H4 (cell line): ENCODE data around the gene TUBG2. TPM values are rescaled to one million over a fixed set of nuclear protein-coding genes. Genes with fewer than 3 reads are reported as not detected.

ENCODE experiments used
- DNase-seq: peaks from one replicate; pipeline ENCODE4 v3.0.0-alpha.2; 2015; ENCODE audit warnings: low spot score
- total RNA-seq: library from RNA; depleted of rRNA; stranded (reverse); fragments of >200 nt; shearing (Covaris generic); gene quantifications from 2 replicates; pipeline ENCODE4 v1.2.3, GENCODE V29; 2014; rRNA removed

The TUBG2 gene
- total RNA-seq, 1 experiment from 2014 or later, result 5.5 TPM

- DNase-seq, result no peak
These were observed 36.4 kb downstream of the TUBG2 start for GRCh38 chr17:42695500-42695899.

- DNase-seq, result no peak
These were observed 38.2 kb downstream of the TUBG2 start for GRCh38 chr17:42697108-42697811.

GRCh38 chr17:42698736-42699414 lies 39.8 kb downstream of the TUBG2 start:
- no peak for DNase-seq

GRCh38 chr17:42699415-42699740 lies 40.3 kb downstream of the TUBG2 start:
- DNase-seq, result no peak

- no peak for DNase-seq
These were observed 41.7 kb downstream of the TUBG2 start for GRCh38 chr17:42700586-42701289.

GRCh38 chr17:42702446-42702845 lies 43.4 kb downstream of the TUBG2 start:
- DNase-seq, result no peak

GRCh38 chr17:42704490-42704836 lies 45.4 kb downstream of the TUBG2 start:
- no peak for DNase-seq

- no peak for DNase-seq
These were observed 45.9 kb downstream of the TUBG2 start for GRCh38 chr17:42704837-42705494.

GRCh38 chr17:42706732-42707131 lies 47.6 kb downstream of the TUBG2 start:
- DNase-seq, result no peak

GRCh38 chr17:42708588-42708987 lies 49.5 kb downstream of the TUBG2 start:
- DNase-seq, result no peak

GRCh38 chr17:42709561-42709960 lies 50.5 kb downstream of the TUBG2 start:
- DNase-seq, result no peak

Other genes starting within 250 kb of the TUBG2 start
- 53.8 and 69.6 TPM in 2 replicates for gene CAVIN1, start 236.0 kb upstream of the TUBG2 start, total RNA-seq
- gene ATP6V0A1, start 200.4 kb upstream of the TUBG2 start, total RNA-seq, result 20.7 and 21.5 TPM in 2 replicates
- 18.7 and 35.1 TPM in 2 replicates for gene NAGLU, start 123.0 kb upstream of the TUBG2 start, total RNA-seq
- 0.47 and 0.48 TPM in 2 replicates for gene HSD17B1, start 106.4 kb upstream of the TUBG2 start, total RNA-seq
- 26.8 and 31.9 TPM in 2 replicates for gene COASY, start 97.1 kb upstream of the TUBG2 start, total RNA-seq
- 23.2 and 31.9 TPM in 2 replicates for gene MLX, start 92.2 kb upstream of the TUBG2 start, total RNA-seq
- 11.9 and 12.6 TPM in 2 replicates for gene PSMC3IP, start 81.6 kb upstream of the TUBG2 start, total RNA-seq
- 28.7 and 49.5 TPM in 2 replicates for gene RETREG3, start 49.9 kb upstream of the TUBG2 start, total RNA-seq
- gene TUBG1, start 49.6 kb upstream of the TUBG2 start, total RNA-seq, result 74.3 and 92.3 TPM in 2 replicates
- 3.3 and 5.9 TPM in 2 replicates for gene PLEKHH3, start 17.7 kb downstream of the TUBG2 start, total RNA-seq
- 0.23 and 0.74 TPM in 2 replicates for gene CCR10, start 22.6 kb downstream of the TUBG2 start, total RNA-seq
- 6.7 and 7.0 TPM in 2 replicates for gene CNTNAP1, start 23.2 kb downstream of the TUBG2 start, total RNA-seq
- gene EZH1, start 85.8 kb downstream of the TUBG2 start, total RNA-seq, result 2.2 and 4.5 TPM in 2 replicates
- not detected in 2 replicates for gene RAMP2, start 101.9 kb downstream of the TUBG2 start, total RNA-seq
- gene VPS25, start 114.2 kb downstream of the TUBG2 start, total RNA-seq, result 85.2 and 95.4 TPM in 2 replicates
- gene WNK4, start 121.3 kb downstream of the TUBG2 start, total RNA-seq, result not detected in 2 replicates
- gene COA3, start 139.4 kb downstream of the TUBG2 start, total RNA-seq, result 124 and 139 TPM in 2 replicates
- gene CNTD1, start 139.6 kb downstream of the TUBG2 start, total RNA-seq, result not detected in 2 replicates
- 44.2 and 69.8 TPM in 2 replicates for gene BECN1, start 165.0 kb downstream of the TUBG2 start, total RNA-seq
- gene PSME3, start 174.1 kb downstream of the TUBG2 start, total RNA-seq, result 109 and 113 TPM in 2 replicates
- gene AOC2, start 185.3 kb downstream of the TUBG2 start, total RNA-seq, result 0.45 TPM in 1 of 2 replicates, not detected in the other
- 0.04 and 0.06 TPM in 2 replicates for gene AOC3, start 191.9 kb downstream of the TUBG2 start, total RNA-seq
- not detected in 2 replicates for gene G6PC1, start 241.5 kb downstream of the TUBG2 start, total RNA-seq